ENCODE measurements around the gene TXNRD3. TPM values are rescaled to one million over a fixed set of nuclear protein-coding genes. Genes with fewer than 3 reads are reported as not detected.

The TXNRD3 gene
- polyA plus RNA-seq, 1 of the 3 experiments (the other 2 are of a cell fraction) = 4.7 TPM

DNA sequence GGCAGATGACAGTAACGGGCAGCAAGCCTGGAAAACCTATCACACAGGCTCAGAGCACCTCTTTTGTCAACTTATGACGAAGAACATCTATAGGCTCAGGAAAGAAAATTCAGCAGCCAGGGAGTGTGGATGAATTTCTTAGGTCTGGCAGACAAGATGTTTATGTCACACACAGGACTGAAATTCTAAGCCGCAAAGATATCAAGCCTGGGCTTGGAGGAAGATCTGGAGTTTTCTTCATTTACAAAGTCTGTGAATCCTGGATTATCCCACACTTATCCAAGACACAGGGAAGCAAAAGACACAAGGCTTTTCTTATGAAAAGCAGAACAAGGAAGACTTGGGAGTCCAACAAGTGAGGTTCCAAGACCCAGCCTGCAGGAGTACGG is 25.7 kb upstream of the TXNRD3 start:
- Histone ChIP-seq H3K27me3 (ENCODE audit: insufficient read depth) (no peaks in the 10 kb centered on the region), H3K4me2 (no peak overlapping the region), H3K9me3 (no peaks in the 10 kb centered on the region), H3K9ac (no peak overlapping the region), H3K27ac (ENCODE audit: low read depth in 2 of 2, low read length in 1 of 2) (peak overlapping the region; percentile 42 to 91), H4K20me1 (ENCODE audit: insufficient read depth) (no peaks in the 10 kb centered on the region), H3F3A (replicated peaks; ENCODE audit: insufficient read depth) (no peaks in the 10 kb centered on the region), H3K79me2 (ENCODE audit: insufficient read depth) (no peaks in the 10 kb centered on the region), H2AFZ (ENCODE audit: low read depth) (no peak overlapping the region), H3K36me3 (replicated peaks in 1 of 2; ENCODE audit: control insufficient read depth in 1 of 2, insufficient read depth in 2 of 2, low read length in 1 of 2) (no peaks in the 10 kb centered on the region), H3K9me2 (no peaks in the 10 kb centered on the region), H3K4me1 (ENCODE audit: control insufficient read depth in 1 of 2, insufficient read depth in 2 of 2, low read depth in 1 of 2, low read length in 1 of 2) (peaks cover 15 to 60% of the 10 kb centered on the region in 2 experiments; a peak in 3 of 4 replicates), H3K4me3 (ENCODE audit: low read depth in 2 of 2, low read length in 1 of 2) (no peak overlapping the region)
- ChIA-PET CTCF (interaction anchor here (1.1 to 6.9 kb wide), 36 partner anchors 9 to 868 kb away, joined by 3 to 172 read pairs (median 6); partner anchors contain the start of genes CHCHD6, CHST13 and PLXNA1), POLR2A (interaction anchor here (0.7 to 1.5 kb wide), 5 partner anchors 9 to 326 kb away, joined by 3 to 7 read pairs (median 4); no protein-coding TSS in a partner anchor)
- no peak for DNase-seq
- 59% methylated on average over 4 of the region's 4 CpGs for WGBS (ENCODE audit: low lambda C conversion rate)
- TF ChIP-seq TAF1 (IDR thresholded peaks at IDR 0.05; ENCODE audit: borderline replicate concordance, low read depth, low read length) (no peak), ELF1 (IDR thresholded peaks at IDR 0.05) (no peak), RAD21 (IDR thresholded peaks at IDR 0.05; ENCODE audit: low read length) (no peak), EP300 (IDR thresholded peaks at IDR 0.05; ENCODE audit: borderline replicate concordance in 1 of 2, low read depth in 1 of 2, low read length in 1 of 2) (no peak), TCF12 (IDR thresholded peaks at IDR 0.05) (no peak), FOXM1 (IDR thresholded peaks at IDR 0.05; ENCODE audit: low read depth) (no peak), FOXJ3 (CRISPR knock-in tag; IDR thresholded peaks at IDR 0.05) (0 out of 2 replicates have a peak, but pooled peaks have one; percentile 7), TEAD4 (IDR thresholded peaks at IDR 0.05; ENCODE audit: borderline replicate concordance, insufficient read depth) (no peak), POLR2AphosphoS5 (IDR thresholded peaks at IDR 0.05; ENCODE audit: low read depth, low read length) (no peak)
- TF ChIP-seq, protein P1, sequence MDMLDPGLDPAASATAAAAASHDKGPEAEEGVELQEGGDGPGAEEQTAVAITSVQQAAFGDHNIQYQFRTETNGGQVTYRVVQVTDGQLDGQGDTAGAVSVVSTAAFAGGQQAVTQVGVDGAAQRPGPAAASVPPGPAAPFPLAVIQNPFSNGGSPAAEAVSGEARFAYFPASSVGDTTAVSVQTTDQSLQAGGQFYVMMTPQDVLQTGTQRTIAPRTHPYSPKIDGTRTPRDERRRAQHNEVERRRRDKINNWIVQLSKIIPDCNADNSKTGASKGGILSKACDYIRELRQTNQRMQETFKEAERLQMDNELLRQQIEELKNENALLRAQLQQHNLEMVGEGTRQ (IDR thresholded peaks at IDR 0.05; ENCODE audit: borderline replicate concordance, low read depth, low read length) = no peak
- TF ChIP-seq, protein P2, sequence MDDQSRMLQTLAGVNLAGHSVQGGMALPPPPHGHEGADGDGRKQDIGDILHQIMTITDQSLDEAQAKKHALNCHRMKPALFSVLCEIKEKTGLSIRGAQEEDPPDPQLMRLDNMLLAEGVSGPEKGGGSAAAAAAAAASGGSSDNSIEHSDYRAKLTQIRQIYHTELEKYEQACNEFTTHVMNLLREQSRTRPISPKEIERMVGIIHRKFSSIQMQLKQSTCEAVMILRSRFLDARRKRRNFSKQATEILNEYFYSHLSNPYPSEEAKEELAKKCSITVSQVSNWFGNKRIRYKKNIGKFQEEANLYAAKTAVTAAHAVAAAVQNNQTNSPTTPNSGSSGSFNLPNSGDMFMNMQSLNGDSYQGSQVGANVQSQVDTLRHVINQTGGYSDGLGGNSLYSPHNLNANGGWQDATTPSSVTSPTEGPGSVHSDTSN (IDR thresholded peaks at IDR 0.05) = 0 out of 2 replicates have a peak, but pooled peaks have one; percentile 0
- TF ChIP-seq, protein P3, sequence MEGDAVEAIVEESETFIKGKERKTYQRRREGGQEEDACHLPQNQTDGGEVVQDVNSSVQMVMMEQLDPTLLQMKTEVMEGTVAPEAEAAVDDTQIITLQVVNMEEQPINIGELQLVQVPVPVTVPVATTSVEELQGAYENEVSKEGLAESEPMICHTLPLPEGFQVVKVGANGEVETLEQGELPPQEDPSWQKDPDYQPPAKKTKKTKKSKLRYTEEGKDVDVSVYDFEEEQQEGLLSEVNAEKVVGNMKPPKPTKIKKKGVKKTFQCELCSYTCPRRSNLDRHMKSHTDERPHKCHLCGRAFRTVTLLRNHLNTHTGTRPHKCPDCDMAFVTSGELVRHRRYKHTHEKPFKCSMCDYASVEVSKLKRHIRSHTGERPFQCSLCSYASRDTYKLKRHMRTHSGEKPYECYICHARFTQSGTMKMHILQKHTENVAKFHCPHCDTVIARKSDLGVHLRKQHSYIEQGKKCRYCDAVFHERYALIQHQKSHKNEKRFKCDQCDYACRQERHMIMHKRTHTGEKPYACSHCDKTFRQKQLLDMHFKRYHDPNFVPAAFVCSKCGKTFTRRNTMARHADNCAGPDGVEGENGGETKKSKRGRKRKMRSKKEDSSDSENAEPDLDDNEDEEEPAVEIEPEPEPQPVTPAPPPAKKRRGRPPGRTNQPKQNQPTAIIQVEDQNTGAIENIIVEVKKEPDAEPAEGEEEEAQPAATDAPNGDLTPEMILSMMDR (IDR thresholded peaks at IDR 0.05) = no peak
